GM18517 (cell line): Measurements from ENCODE around the gene HCN2.

Source experiments
- ATAC-seq: cut with Tn5 transposase; IDR thresholded peaks from one replicate; pipeline ENCODE4 v1.9.1; 2021; ENCODE audit warnings: mild to moderate bottlenecking, moderate library complexity; ENCODE audit not compliant: unreplicated experiment

Gene HCN2

DNA sequence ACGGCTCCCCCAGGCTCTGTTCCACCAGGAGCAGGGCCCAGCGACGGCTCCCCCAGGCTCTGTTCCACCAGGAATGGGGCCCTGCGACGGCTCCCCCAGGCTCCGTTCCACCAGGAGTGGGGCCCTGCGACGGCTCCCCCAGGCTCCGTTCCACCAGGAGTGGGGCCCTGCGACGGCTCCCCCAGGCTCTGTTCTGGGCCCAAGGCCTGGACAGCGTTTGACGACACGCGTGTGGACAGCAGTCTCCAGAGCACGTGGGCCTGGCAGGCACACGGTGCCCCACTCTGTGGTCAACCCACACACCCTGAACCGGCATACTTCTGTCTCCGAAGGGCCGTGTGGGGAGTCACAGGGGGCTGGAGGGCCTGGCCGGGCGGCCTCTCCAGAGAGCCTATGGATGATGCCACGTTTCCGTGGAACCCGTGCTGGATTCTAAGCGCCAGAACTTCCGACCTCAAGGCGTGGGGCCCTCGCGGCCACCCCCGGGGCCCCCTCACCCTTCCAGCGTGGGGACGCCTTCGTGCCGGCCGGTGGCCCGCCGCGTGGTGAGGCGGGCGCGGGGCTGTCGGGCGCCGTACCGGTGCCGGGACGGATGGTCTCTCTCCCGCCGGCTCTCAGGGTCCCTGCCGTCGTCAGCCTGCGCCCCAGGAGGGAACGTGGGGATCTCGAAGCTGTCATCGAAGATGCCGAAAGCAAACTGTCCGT lies 61.6 kb downstream of the HCN2 start:
- ATAC-seq = no peak

DNA sequence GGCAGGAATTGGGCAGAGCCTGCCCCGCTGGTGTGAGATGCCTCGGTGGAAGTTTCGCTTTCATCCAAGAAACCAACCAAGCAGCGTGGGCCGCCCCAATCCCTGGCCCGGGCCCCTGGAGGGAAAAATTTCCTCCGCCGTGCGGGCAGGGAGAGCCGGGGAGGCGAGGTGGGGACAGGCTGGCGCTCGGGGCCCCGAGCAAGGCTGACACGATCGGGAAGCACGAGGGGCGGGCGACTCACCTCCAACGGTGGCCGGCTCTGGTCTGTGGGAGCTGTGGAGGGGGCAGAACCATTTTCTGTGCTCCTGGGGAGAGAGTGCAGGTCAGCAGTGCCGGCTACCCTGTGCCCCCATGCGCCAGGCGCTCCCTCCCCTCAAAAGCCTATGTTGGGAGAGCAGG lies 62.3 kb downstream of the HCN2 start:
- no peak for ATAC-seq

DNA sequence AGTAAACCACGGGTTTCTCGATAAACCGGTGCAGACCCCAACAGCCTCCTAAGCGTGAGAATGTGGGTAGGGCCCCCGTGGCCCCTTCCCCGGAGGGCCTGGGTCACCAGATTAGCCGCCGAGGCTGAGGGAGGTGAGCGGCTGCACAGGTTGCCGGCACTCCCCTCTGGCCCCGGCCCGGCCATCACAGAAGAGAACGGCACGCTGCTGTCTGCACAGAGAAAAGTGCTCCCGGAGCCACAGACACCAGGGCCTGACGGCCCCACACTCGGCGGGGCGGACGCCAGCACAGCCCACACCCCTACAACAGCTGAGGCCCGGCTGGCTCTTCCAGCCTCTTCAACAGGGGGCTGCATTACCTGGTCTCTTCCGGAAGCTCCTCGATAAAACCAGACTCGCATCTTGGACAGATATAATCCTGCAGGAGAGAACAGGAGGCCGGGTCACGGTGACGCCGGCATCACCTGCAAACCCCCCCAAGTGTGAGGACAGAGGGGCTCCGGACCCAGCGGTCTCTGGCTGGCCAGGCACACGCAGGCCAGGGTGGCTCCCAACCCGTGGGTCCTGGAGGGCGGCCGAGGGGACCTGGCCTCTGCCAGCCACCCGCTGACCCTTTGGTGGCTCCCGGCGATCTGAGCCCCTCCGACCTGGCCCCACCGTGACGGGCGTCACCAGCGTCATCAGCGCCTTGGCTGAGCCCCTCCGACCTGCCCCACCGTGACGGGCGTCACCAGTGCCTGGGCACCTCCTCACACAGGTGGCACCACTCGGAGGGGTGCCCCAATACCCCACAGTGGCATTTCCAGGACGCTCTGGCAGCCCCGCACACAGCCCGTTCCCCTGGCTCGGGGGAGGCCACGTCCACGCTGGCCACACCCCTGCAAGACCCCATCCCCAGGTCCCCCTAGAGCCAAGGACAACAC lies 63.0 kb downstream of the HCN2 start:
- ATAC-seq = no peak

GRCh38 chr19:653425-653824 lies 63.7 kb downstream of the HCN2 start:
- no peak for ATAC-seq

DNA sequence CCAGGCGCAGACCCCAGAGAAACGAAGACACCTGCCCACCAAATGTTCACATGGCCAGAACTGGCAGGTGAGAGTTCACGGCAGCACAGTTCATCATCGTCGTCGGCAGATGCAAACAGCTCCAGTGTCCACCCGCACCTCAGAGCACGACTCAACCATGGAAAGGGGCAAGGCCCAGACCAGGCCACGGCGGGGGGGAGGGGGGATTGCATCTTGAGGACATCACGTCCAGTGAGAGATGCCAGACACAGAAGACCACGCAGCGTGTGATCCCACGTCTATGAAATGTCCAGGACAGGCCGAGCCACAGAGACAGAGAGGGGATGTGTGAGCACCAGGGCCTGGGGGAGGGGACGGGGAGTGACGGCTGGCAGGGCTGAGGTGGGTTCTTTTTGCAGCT lies 66.0 kb downstream of the HCN2 start:
- ATAC-seq = no peak

- no peak for ATAC-seq
Measured at GRCh38 chr19:656751-657559, 67.3 kb downstream of the HCN2 start.

GRCh38 chr19:657611-658010 lies 67.9 kb downstream of the HCN2 start:
- ATAC-seq = no peak

GRCh38 chr19:658059-658839 lies 68.6 kb downstream of the HCN2 start:
- ATAC-seq = no peak

DNA sequence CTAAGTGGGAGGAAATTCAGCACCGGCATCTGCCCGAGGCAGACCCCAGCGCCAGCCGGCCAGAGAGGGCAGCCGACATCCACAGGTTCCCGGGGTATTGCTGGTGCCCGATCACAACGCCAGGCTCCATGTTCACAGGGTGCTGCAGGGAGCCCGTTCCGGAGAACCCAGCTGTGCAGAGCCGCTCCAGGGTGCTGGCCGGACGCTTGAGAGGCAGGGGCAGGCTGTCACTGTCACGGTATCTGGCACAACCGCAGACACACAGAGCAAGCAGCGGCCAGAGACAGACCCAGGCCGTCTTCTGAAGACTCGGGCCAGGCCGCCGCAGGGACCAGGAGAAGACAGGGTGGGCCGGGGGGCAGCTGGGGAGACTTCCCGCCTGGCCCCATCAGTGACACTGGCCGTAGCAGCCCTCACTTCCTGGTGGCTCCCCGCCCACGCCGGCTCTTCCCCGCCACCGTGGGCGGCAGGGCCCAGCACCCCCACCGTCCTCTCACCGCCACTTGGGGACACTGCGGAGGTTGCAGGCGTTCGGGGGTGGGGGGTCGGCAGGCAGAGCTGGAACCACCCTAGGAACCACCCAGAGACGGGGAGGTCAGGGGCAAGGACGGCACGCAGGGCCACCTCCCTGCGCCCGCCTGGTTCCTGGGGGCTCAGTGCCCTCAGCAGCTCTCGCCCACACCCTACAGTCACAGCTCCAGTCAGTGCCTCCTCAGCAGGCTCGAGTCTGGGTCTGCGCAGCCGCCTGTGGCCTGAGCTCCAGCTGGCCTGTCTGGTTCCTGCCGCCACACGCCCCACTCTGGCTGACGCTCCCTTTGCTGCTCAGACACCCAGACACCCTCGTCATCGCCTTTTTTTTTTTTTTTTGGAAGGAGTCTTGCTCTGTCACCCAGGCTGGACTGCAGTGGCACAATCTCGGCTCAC lies 69.5 kb downstream of the HCN2 start:
- ATAC-seq = no peak

GRCh38 chr19:660793-661426 lies 71.2 kb downstream of the HCN2 start:
- ATAC-seq = no peak

DNA sequence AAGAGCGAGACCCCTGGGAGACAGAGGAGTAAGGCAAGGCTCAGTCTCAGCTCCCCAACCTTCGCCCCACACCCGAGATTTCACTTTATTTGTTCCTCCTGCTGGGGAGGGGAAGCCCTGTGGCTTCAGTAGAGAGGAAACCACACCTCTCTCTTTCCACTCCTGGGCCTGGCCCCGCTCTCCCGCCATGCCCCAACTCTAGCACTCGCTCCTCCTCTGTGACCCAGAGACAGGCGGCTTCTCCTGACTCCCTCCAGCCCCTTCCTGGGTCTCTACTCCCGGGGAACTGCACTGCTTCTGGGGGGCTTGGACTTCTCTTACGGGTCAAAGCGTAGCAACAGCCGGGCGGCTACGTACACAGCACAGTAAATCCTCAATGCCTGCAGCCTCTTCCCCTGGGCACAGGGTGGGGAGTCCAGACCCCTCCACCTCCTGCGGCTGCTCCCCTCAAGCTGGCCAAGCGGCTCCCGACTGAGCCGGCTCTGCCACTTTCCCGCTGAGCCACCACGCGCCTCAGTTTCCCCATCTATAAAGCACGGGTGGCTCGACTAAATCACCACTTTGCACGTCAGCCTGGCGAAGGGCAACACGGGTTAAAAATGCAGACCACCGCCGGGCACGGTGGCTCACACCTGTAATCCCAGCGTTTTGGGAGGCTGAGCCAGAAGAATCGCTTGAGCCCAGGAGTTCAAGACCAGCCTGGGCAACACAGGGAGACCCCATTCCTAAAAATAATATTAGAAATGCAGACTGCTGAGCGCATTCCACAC lies 71.9 kb downstream of the HCN2 start:
- no peak for ATAC-seq

- peak; percentile 8 for ATAC-seq
Measured at GRCh38 chr19:662207-662961, 72.7 kb downstream of the HCN2 start.

DNA sequence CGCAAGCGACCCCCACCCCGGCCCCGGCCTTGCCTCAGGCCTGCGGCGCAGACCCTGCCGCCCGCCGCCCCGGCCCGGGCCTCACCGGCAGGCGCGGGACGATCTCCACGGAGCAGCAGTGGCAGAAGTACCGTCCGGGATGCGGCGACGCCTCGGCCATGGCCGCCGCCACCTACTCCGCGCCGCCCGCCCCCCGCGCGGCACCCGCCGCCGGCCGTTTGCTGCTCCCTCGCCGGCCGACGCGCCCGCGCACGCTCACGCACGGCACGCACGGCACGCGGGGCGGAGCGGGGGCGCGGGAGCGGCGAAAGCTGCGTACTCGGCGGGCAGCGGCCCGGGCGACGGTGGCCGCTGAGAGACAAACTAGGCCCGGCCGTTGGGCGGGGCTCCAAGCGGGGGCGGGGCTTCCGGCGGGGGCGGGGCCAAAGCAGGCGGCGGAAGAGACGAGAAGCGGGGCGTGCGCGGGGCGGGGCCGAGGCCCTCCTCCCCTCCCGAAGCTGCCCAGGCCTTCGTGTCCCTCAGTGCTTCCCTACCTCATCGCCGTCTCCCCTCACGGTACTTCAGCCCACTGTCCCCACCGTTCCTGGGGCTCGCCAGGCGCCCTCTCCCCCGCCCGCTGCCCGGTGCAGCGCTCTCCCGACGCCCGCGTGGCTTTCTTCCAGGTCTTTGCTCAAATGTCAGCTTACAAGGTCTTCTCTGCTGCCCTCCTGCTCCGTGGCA lies 73.4 kb downstream of the HCN2 start, which contains the start of gene RNF126:
Gene RNF126, minus strand, starts transcription at position 253 of the 720 bp plus-strand sequence. Its CDS starts 93 bp downstream, at position 160.
- peak; percentile 48 for ATAC-seq

DNA sequence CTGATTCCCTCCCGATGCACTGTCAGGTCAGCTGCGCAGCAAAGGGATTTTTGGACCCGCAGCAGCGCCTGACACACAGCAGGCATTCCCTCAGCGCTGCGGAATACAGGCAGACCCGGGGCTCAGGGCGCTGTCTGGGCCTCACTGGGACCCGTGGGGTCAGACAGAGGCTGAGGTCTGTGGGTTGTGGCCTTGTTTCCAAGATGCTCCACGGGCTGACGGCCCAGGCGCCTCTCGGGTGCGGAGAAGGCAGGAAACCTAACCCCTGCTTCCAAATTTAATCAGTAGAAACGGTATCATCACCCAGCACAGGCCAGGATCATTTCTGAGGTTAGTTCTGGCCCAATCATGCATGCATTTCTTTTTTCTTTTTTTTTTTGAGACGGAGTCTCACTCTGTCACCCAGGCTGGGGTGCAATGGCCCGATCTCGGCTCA lies 74.0 kb downstream of the HCN2 start:
- ATAC-seq = no peak

DNA sequence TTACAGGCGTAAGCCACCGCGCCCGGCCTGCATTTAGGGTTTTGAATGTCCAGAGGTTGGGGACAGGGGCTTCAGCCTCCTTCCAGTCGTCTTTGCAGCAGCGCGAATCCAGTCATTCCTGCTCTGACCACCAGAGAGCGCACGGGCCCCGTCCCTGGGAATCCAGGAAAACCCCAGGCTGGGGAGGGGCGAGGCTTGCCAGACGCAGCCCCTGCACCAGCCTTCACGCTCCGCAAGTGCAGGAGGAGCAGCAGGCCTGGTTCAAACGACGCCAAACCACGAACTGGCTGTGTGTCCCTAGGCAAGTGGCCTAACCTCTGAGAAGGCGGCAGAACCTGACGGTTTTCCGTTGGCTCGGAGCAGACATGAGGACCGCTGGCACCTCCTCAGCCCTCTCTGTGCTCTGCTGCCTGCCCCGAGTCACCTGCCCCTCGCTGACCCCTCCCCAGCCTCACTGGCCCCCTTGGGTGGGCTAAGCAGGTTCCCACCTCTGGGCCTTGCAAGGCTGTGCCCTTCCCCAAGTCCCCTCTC lies 75.3 kb downstream of the HCN2 start:
- ATAC-seq = no peak
